HG03521 (cell line): ENCODE results near the gene MON2.
"Not testable (repeated sequence)": the region's sequence is repeated elsewhere in the genome, so short reads cannot be mapped to it uniquely, and the experiment has no call there.

ENCODE experiments used
- ATAC-seq: cut with Tn5 transposase; IDR thresholded peaks from one replicate; pipeline ENCODE4 v1.9.1; 2021; ENCODE audit warnings: mild to moderate bottlenecking, moderate library complexity; ENCODE audit not compliant: unreplicated experiment

Gene MON2

GRCh38 chr12:62466594-62467491 lies at the start of gene MON2:
TSS of gene MON2 (plus strand) at chr12:62466826. CDS start at chr12:62467208, 382 bp downstream.
- peak; percentile 97 for ATAC-seq

GRCh38 chr12:62426089-62426488 lies 40.5 kb upstream of the MON2 start:
- no peak for ATAC-seq

GRCh38 chr12:62429457-62429856 lies 37.2 kb upstream of the MON2 start:
- no peak for ATAC-seq

- no peak for ATAC-seq
Observed at GRCh38 chr12:62434494-62435302, 31.9 kb upstream of the MON2 start.

- ATAC-seq, result peak; percentile 68
Observed at GRCh38 chr12:62435303-62436163, 31.1 kb upstream of the MON2 start.

GRCh38 chr12:62436164-62436503 lies 30.5 kb upstream of the MON2 start:
- no peak for ATAC-seq

- no peak for ATAC-seq
Observed at GRCh38 chr12:62438098-62438692, 28.4 kb upstream of the MON2 start.

- ATAC-seq, result no peak
Observed at GRCh38 chr12:62446754-62447452, 19.7 kb upstream of the MON2 start.

- ATAC-seq, result no peak
Observed at GRCh38 chr12:62448436-62448835, 18.2 kb upstream of the MON2 start.

GRCh38 chr12:62455429-62455828 lies 11.2 kb upstream of the MON2 start:
- not testable (repeated sequence) for ATAC-seq

- no peak for ATAC-seq
Observed at GRCh38 chr12:62458626-62459025, 8.0 kb upstream of the MON2 start.

- no peak for ATAC-seq
Observed at GRCh38 chr12:62459976-62460375, 6.7 kb upstream of the MON2 start.

GRCh38 chr12:62461171-62461837 lies 5.3 kb upstream of the MON2 start:
- not testable (repeated sequence) for ATAC-seq

- not testable (repeated sequence) for ATAC-seq
Observed at GRCh38 chr12:62463252-62463651, 3.4 kb upstream of the MON2 start.

GRCh38 chr12:62466018-62466593 lies 520 bp upstream of the MON2 start:
- peak; percentile 20 for ATAC-seq

- no peak for ATAC-seq
Observed at GRCh38 chr12:62468397-62468796, 1.8 kb downstream of the MON2 start.

- no peak for ATAC-seq
Observed at GRCh38 chr12:62468935-62469334, 2.3 kb downstream of the MON2 start.

GRCh38 chr12:62469704-62470103 lies 3.1 kb downstream of the MON2 start:
- ATAC-seq, result no peak

- no peak for ATAC-seq
Observed at GRCh38 chr12:62471734-62472133, 5.1 kb downstream of the MON2 start.
